Adrenal gland (tissue), 5 donors: ENCODE data around the gene BSN.
"Not testable (repeated sequence)": the region's sequence is repeated elsewhere in the genome, so short reads cannot be mapped to it uniquely, and the experiment has no call there.

Source experiments
- POLR2A ChIP-seq, 2 donors: fragments of 450-650 bp; IDR thresholded peaks; one replicate each; pipeline ENCODE4 v1.6.1; 2017; ENCODE audit warnings: antibody characterized with exemption in 2 of 2, mild to moderate bottlenecking in 2 of 2, moderate library complexity in 1 of 2
- TF ChIP-seq, protein P1 (sequence below), 6 experiments: fragments of 450-650 bp in 4 of 6; fragments of 200-600 bp in 2 of 6; sonication (generic) in 1 of 6; IDR thresholded peaks; 1 replicate in 5 of 6; 2 replicates in 1 of 6; pipeline versions ENCODE4 v1.5.1 to v1.8.0; 2016 to 2021; ENCODE audit warnings: antibody characterized with exemption in 6 of 6, mild to moderate bottlenecking in 2 of 6, moderate library complexity in 1 of 6
- donor health status: DM: no; HTN: no; CAD: no.

DNA sequence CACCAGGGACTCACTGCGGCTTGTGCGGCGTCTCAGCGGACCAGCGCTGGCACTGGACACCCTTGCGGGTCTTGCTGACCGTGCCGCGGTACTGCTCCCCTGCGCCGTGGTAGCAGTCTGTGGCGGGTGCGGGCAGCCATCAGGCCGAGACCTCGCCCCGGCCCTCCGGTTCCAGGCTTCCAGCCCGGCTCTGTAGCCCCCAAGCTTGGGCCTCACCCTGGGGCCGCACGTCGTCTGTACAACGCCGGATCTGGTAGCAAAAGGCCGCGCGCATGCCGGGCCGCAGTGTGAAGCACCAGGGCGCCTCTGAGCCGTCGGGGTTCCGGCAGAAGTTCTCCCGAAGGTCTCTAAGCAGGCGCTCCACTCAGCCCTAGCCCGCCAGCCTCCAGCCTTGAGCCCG is 131.6 kb downstream of the BSN start:
- TF ChIP-seq, protein P1, sequence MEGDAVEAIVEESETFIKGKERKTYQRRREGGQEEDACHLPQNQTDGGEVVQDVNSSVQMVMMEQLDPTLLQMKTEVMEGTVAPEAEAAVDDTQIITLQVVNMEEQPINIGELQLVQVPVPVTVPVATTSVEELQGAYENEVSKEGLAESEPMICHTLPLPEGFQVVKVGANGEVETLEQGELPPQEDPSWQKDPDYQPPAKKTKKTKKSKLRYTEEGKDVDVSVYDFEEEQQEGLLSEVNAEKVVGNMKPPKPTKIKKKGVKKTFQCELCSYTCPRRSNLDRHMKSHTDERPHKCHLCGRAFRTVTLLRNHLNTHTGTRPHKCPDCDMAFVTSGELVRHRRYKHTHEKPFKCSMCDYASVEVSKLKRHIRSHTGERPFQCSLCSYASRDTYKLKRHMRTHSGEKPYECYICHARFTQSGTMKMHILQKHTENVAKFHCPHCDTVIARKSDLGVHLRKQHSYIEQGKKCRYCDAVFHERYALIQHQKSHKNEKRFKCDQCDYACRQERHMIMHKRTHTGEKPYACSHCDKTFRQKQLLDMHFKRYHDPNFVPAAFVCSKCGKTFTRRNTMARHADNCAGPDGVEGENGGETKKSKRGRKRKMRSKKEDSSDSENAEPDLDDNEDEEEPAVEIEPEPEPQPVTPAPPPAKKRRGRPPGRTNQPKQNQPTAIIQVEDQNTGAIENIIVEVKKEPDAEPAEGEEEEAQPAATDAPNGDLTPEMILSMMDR (IDR thresholded peaks at IDR 0.05) = not testable (repeated sequence)
- TF ChIP-seq POLR2A (IDR thresholded peaks at IDR 0.05) = not testable (repeated sequence)
